Measurements from ENCODE around the gene VPS39. TPM values are rescaled to one million over a fixed set of nuclear protein-coding genes. Genes with fewer than 3 reads are reported as not detected.
A peak's percentile ranks its signal among the peaks of the same experiment; 100 is the strongest.
"Not testable (repeated sequence)": the region's sequence is repeated elsewhere in the genome, so short reads cannot be mapped to it uniquely, and the experiment has no call there.

Gene VPS39
- polyA plus RNA-seq (2013, experiment 1 of 2) = 24.7 TPM
- 26.8 TPM for polyA plus RNA-seq (2013, experiment 2 of 2)

- peak within 1 kb of the TSS; percentile 88 for H3K9ac ChIP-seq (ENCODE audit: low read depth, low read length)
- peak within 1 kb of the TSS; percentile 44; the same call in 1 of the 2 replicates for H3K27ac ChIP-seq (ENCODE audit: low read depth, low read length)
- H3K4me1 ChIP-seq (ENCODE audit: insufficient read depth, low read length) = no peaks in the 10 kb centered on the region
- no peaks in the 10 kb centered on the region for H3K9me3 ChIP-seq (ENCODE audit: insufficient read depth, low read depth, low read length)
- no peaks in the 10 kb centered on the region for H3K27me3 ChIP-seq (ENCODE audit: insufficient read depth, low read length)
- WGBS = 3% methylated on average over 45 of the region's 45 CpGs
- peaks cover 38% of the 10 kb centered on the region for H3K36me3 ChIP-seq (ENCODE audit: insufficient read depth, low read length)
- peak within 1 kb of the TSS; percentile 95 for H3K4me3 ChIP-seq (ENCODE audit: low read length)
Measured at GRCh38 chr15:42207674-42208579, at the start of gene VPS39. TSS of gene VPS39 (minus strand) at chr15:42208304. CDS start at chr15:42208153, 151 bp downstream.

GRCh38 chr15:42253300-42253699, 45.2 kb upstream of the VPS39 start:
- no peak overlapping the region; the same call in 1 of the 2 replicates for H3K4me3 ChIP-seq (ENCODE audit: low read length)
- H3K36me3 ChIP-seq (ENCODE audit: insufficient read depth, low read length) = peaks cover 69% of the 10 kb centered on the region
- peaks cover 56% of the 10 kb centered on the region for H3K9me3 ChIP-seq (ENCODE audit: insufficient read depth, low read depth, low read length)
- H3K9ac ChIP-seq (ENCODE audit: low read depth, low read length) = no peak overlapping the region
- WGBS = 97% methylated on average over 2 of the region's 2 CpGs
- no peaks in the 10 kb centered on the region for H3K4me1 ChIP-seq (ENCODE audit: insufficient read depth, low read length)
- H3K27ac ChIP-seq (ENCODE audit: low read depth, low read length) = no peak overlapping the region
- no peaks in the 10 kb centered on the region for H3K27me3 ChIP-seq (ENCODE audit: insufficient read depth, low read length)

- Histone ChIP-seq H3K27me3 (ENCODE audit: insufficient read depth, low read length) (no peaks in the 10 kb centered on the region), H3K36me3 (ENCODE audit: insufficient read depth, low read length) (peaks cover 71% of the 10 kb centered on the region), H3K27ac (ENCODE audit: low read depth, low read length) (no peak overlapping the region), H3K9ac (ENCODE audit: low read depth, low read length) (no peak overlapping the region), H3K9me3 (ENCODE audit: insufficient read depth, low read depth, low read length) (no peaks in the 10 kb centered on the region), H3K4me3 (ENCODE audit: low read length) (no peak overlapping the region), H3K4me1 (ENCODE audit: insufficient read depth, low read length) (no peaks in the 10 kb centered on the region)
- WGBS = no CpG with 5 or more reads among the region's 1 CpG
Measured at GRCh38 chr15:42240823-42241222, 32.7 kb upstream of the VPS39 start.

GRCh38 chr15:42239528-42240182, 31.6 kb upstream of the VPS39 start:
- peaks cover 79% of the 10 kb centered on the region for H3K36me3 ChIP-seq (ENCODE audit: insufficient read depth, low read length)
- no peak overlapping the region for H3K4me3 ChIP-seq (ENCODE audit: low read length)
- no peaks in the 10 kb centered on the region for H3K27me3 ChIP-seq (ENCODE audit: insufficient read depth, low read length)
- H3K27ac ChIP-seq (ENCODE audit: low read depth, low read length) = no peak overlapping the region
- no peaks in the 10 kb centered on the region for H3K9me3 ChIP-seq (ENCODE audit: insufficient read depth, low read depth, low read length)
- no peak overlapping the region for H3K9ac ChIP-seq (ENCODE audit: low read depth, low read length)
- no peaks in the 10 kb centered on the region for H3K4me1 ChIP-seq (ENCODE audit: insufficient read depth, low read length)

GRCh38 chr15:42233107-42233506, 25.0 kb upstream of the VPS39 start:
- no peaks in the 10 kb centered on the region for H3K9me3 ChIP-seq (ENCODE audit: insufficient read depth, low read depth, low read length)
- H3K27ac ChIP-seq (ENCODE audit: low read depth, low read length) = no peak overlapping the region
- no CpG with 5 or more reads among the region's 2 CpGs for WGBS
- H3K4me1 ChIP-seq (ENCODE audit: insufficient read depth, low read length) = no peaks in the 10 kb centered on the region
- no peaks in the 10 kb centered on the region for H3K27me3 ChIP-seq (ENCODE audit: insufficient read depth, low read length)
- no peak overlapping the region for H3K9ac ChIP-seq (ENCODE audit: low read depth, low read length)
- H3K4me3 ChIP-seq (ENCODE audit: low read length) = no peak overlapping the region
- peaks cover 93% of the 10 kb centered on the region for H3K36me3 ChIP-seq (ENCODE audit: insufficient read depth, low read length)

GRCh38 chr15:42232606-42233005, 24.5 kb upstream of the VPS39 start:
- Histone ChIP-seq H3K9ac (ENCODE audit: low read depth, low read length) (no peak overlapping the region), H3K9me3 (ENCODE audit: insufficient read depth, low read depth, low read length) (no peaks in the 10 kb centered on the region), H3K27ac (ENCODE audit: low read depth, low read length) (no peak overlapping the region), H3K4me3 (ENCODE audit: low read length) (no peak overlapping the region), H3K36me3 (ENCODE audit: insufficient read depth, low read length) (peaks cover 93% of the 10 kb centered on the region), H3K4me1 (ENCODE audit: insufficient read depth, low read length) (no peaks in the 10 kb centered on the region), H3K27me3 (ENCODE audit: insufficient read depth, low read length) (no peaks in the 10 kb centered on the region)
- WGBS = 65% methylated on average over 3 of the region's 5 CpGs

GRCh38 chr15:42231088-42231487, 23.0 kb upstream of the VPS39 start:
- Histone ChIP-seq H3K4me3 (ENCODE audit: low read length) (no peak overlapping the region), H3K27ac (ENCODE audit: low read depth, low read length) (no peak overlapping the region), H3K36me3 (ENCODE audit: insufficient read depth, low read length) (peaks cover 93% of the 10 kb centered on the region), H3K9me3 (ENCODE audit: insufficient read depth, low read depth, low read length) (no peaks in the 10 kb centered on the region), H3K4me1 (ENCODE audit: insufficient read depth, low read length) (no peaks in the 10 kb centered on the region), H3K9ac (ENCODE audit: low read depth, low read length) (no peak overlapping the region), H3K27me3 (ENCODE audit: insufficient read depth, low read length) (no peaks in the 10 kb centered on the region)
- 94% methylated on average over 1 of the region's 1 CpG for WGBS

- not testable (repeated sequence) for H3K4me3 ChIP-seq (ENCODE audit: low read length); H3K9me3 ChIP-seq (ENCODE audit: insufficient read depth, low read depth, low read length); H3K27ac ChIP-seq (ENCODE audit: low read depth, low read length); H3K4me1 ChIP-seq (ENCODE audit: insufficient read depth, low read length); H3K9ac ChIP-seq (ENCODE audit: low read depth, low read length); H3K27me3 ChIP-seq (ENCODE audit: insufficient read depth, low read length)
- 92% methylated on average over 5 of the region's 5 CpGs for WGBS
- peaks cover 96% of the 10 kb centered on the region for H3K36me3 ChIP-seq (ENCODE audit: insufficient read depth, low read length)
Measured at GRCh38 chr15:42228981-42229380, 20.9 kb upstream of the VPS39 start.

- Histone ChIP-seq H3K27ac (ENCODE audit: low read depth, low read length) (no peak overlapping the region), H3K27me3 (ENCODE audit: insufficient read depth, low read length) (no peaks in the 10 kb centered on the region), H3K9me3 (ENCODE audit: insufficient read depth, low read depth, low read length) (no peaks in the 10 kb centered on the region), H3K9ac (ENCODE audit: low read depth, low read length) (no peak overlapping the region), H3K4me1 (ENCODE audit: insufficient read depth, low read length) (no peaks in the 10 kb centered on the region), H3K36me3 (ENCODE audit: insufficient read depth, low read length) (peaks cover 96% of the 10 kb centered on the region), H3K4me3 (ENCODE audit: low read length) (no peak overlapping the region)
- 100% methylated on average over 1 of the region's 1 CpG for WGBS
Measured at GRCh38 chr15:42228036-42228435, 19.9 kb upstream of the VPS39 start.

- no peak overlapping the region for H3K4me3 ChIP-seq (ENCODE audit: low read length)
- no peak overlapping the region for H3K9ac ChIP-seq (ENCODE audit: low read depth, low read length)
- no peaks in the 10 kb centered on the region for H3K27me3 ChIP-seq (ENCODE audit: insufficient read depth, low read length)
- H3K27ac ChIP-seq (ENCODE audit: low read depth, low read length) = no peak overlapping the region
- no peaks in the 10 kb centered on the region for H3K9me3 ChIP-seq (ENCODE audit: insufficient read depth, low read depth, low read length)
- H3K4me1 ChIP-seq (ENCODE audit: insufficient read depth, low read length) = no peaks in the 10 kb centered on the region
- peaks cover 98% of the 10 kb centered on the region for H3K36me3 ChIP-seq (ENCODE audit: insufficient read depth, low read length)
- WGBS = 97% methylated on average over 5 of the region's 5 CpGs
Measured at GRCh38 chr15:42226648-42227047, 18.5 kb upstream of the VPS39 start.

GRCh38 chr15:42220216-42220615, 12.1 kb upstream of the VPS39 start:
- Histone ChIP-seq H3K36me3 (ENCODE audit: insufficient read depth, low read length) (peaks cover 88% of the 10 kb centered on the region), H3K9me3 (ENCODE audit: insufficient read depth, low read depth, low read length) (no peaks in the 10 kb centered on the region), H3K27me3 (ENCODE audit: insufficient read depth, low read length) (no peaks in the 10 kb centered on the region), H3K27ac (ENCODE audit: low read depth, low read length) (no peak overlapping the region), H3K4me3 (ENCODE audit: low read length) (no peak overlapping the region), H3K4me1 (ENCODE audit: insufficient read depth, low read length) (no peaks in the 10 kb centered on the region), H3K9ac (ENCODE audit: low read depth, low read length) (no peak overlapping the region)
- WGBS = 100% methylated on average over 1 of the region's 2 CpGs

Data from HUES64 (cell line).